IPS-NIHi11 (cell line): ENCODE results near the gene CAVIN1.
"Not testable (repeated sequence)": the region's sequence is repeated elsewhere in the genome, so short reads cannot be mapped to it uniquely, and the experiment has no call there.

ENCODE experiments used
- DNase-seq: peaks from one replicate; pipeline ENCODE4 v3.0.0; 2012; ENCODE audit warnings: mixed read lengths, low spot score

Gene CAVIN1

GRCh38 chr17:42405963-42406495, 17.0 kb downstream of the CAVIN1 start:
- DNase-seq: peak; percentile 78

DNA sequence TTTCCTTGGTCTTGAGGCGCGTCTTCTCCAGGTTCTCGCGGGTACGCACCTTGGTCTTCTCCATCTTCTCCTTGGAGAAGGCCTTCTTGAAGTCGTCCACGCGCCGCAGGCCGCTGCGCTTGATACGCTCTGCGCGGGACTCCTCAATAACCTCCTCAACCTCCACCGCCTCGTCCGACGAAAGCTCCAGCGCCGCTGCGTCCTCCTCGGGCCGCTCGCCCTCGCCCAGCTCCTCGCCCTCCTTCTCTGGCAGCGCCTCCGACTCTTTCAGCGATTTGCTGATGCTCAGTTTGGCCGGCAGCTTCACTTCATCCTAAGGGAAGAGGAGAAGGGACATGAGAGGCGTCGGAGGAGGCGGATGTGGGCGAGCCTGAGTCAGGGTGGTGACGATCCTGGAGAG, 18.0 kb downstream of the CAVIN1 start:
- no peak for DNase-seq

- no peak for DNase-seq
Measured at GRCh38 chr17:42404326-42405055, 18.6 kb downstream of the CAVIN1 start.

GRCh38 chr17:42403150-42403549, 19.9 kb downstream of the CAVIN1 start:
- DNase-seq: peak; percentile 41

DNA sequence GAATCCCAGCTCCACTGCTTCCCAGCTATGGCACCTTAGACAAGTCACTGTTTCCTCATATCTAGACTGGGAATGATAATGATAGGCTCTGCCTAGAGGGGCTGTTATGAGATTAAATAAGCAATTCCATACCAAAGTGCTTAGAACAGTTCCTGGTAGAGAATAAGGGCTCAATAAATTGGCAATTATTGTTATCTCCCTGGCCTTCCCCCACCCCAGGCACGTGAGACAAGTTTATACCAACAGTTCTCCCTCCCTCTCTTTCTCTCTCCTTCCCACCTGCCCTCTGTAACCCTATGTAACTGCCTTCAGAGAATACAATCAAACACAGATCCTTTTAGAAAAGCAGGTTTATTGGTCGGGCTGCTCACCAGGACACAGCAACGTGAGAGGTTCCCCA, 20.9 kb downstream of the CAVIN1 start:
- DNase-seq: no peak

DNA sequence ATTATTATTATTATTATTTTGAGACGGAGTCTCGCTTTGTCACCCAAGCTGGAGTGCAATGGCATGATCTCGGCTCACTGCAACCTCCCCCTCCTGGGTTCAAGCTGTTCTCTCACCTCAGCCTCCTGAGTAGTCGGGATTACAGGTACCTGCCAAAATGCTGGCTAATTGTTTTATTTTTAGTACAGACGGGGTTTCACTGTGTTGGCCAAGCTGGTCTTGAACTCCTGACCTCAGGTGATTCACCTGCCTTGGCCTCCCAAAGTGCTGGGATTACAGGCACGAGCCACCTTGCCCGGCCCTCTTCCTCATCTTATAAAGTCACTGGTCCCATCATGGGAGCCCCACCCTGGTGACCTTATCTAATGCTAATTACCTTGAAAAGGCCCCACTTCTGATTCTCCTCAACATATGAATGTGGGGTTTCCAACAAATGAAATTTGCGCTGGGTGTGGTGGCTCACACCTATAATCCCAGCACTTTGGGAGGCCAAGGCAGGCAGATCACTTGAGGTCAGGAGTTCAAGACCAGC, 22.1 kb downstream of the CAVIN1 start:
- not testable (repeated sequence) for DNase-seq

- no peak for DNase-seq
Measured at GRCh38 chr17:42399948-42400843, 22.9 kb downstream of the CAVIN1 start.

DNA sequence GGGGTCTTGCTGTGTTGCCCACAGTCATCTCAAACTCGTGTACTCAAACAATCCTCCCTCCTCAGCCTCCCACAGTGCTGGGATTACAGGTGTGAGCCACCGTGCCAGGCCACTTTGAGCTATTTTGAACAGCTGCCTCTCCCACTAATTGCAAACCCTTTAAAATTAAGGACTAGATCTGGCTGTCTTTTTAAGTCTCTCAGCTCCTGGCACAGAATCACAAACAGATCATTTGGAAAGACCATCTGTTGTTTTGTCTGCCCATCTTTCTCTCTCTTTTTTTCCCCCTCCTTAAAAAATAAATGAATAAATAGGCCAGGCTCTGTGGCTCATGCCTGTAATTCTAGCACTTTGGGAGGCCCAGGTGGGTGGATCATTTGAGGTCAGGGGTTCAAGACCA, 23.9 kb downstream of the CAVIN1 start:
- no peak for DNase-seq

GRCh38 chr17:42395601-42396000, 27.5 kb downstream of the CAVIN1 start:
- DNase-seq: not testable (repeated sequence)

DNA sequence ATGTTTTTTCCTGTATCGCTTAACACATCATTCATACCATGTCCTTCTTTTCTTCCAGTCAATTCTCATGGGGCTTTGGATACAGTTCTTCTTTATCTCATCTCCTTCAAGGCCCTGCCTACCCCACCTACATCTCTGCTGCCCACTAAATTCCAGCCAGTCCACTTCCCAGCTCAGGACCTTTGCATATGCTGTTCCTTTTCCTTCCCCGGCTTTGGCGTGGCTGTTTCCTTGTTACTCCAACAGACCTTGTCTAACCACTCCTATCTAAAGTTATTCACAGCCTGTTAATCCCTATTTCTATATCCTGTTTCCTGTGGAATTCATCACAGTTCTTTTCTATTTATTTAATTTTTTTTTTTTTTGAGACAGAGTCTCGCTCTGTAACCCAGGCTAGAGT, 28.2 kb downstream of the CAVIN1 start:
- no peak for DNase-seq

- DNase-seq: no peak
Measured at GRCh38 chr17:42392692-42393415, 30.2 kb downstream of the CAVIN1 start.

GRCh38 chr17:42391439-42391838, 31.6 kb downstream of the CAVIN1 start:
- not testable (repeated sequence) for DNase-seq

DNA sequence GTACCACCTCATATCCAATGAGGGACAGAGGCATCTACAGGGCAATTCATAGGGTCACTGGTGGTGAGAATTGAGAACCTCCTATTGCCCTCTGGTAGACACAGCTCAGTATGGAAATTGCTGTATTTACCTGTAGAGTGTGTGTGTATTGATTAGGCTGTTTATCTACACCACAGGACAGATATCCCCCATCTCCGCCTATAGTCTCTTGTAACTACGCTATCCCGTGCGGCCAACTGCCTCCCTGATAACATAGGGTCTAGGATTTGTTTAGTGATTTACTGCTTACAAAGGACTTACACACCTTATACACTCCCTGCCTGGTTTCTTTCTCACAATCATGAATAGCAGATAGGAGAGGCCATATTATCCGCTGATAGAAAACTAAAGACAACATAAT, 33.2 kb downstream of the CAVIN1 start:
- DNase-seq: no peak

DNA sequence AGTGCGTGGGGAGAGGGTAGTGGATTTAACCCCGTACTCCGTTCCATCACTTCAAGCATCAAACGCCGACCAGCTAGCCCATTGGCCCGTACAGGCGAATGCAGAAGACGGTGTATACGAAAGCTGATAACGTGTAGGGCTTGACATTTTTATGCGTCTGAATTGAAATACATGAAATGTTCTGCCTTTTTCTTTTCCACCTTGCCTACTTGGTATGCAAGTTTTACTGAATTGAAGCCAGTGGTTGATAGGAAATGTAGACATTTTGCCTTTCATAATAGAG, 34.0 kb downstream of the CAVIN1 start:
- no peak for DNase-seq

DNA sequence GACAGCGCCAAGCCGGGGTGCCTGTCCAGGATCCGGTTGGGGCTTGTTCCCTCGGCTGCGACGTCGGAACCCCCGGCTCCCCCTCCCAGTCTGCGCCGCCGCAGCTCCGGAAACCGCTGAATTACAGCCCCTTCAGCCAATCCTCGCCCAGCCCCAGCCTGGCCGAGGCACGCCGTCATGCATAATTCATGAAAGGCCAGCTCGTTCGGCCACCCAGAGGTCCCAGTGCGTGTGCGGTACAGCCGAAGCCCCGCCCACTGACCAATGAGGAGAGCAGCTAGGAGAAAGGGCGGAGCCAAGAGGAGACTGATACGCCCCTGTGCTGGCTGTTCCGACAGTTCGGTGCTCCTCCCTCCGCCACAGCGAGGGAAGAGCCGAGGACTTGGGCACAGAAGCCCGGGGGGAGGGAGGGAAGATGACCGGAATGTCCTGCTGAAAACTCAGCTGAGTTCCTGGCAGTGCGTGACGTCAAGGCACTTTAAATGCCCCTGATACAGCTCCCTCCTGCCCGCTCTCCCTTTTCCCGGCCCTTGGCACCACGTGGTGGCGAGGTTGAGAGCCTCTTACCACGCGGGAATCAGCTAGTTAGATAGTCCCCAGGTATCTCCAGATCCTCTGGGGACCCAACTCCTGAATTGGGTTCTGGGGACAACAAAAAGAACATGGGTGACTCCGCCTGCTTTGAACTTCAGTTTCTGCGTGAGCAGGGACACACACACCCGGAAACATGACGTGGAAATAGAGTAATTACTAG, 34.5 kb downstream of the CAVIN1 start, which contains the start of gene STAT3:
Gene STAT3 (minus strand): TSS at position 62 of the 754 bp plus-strand sequence. CDS start 39,926 bp downstream, outside the sequence.
- DNase-seq: peak; percentile 99

DNA sequence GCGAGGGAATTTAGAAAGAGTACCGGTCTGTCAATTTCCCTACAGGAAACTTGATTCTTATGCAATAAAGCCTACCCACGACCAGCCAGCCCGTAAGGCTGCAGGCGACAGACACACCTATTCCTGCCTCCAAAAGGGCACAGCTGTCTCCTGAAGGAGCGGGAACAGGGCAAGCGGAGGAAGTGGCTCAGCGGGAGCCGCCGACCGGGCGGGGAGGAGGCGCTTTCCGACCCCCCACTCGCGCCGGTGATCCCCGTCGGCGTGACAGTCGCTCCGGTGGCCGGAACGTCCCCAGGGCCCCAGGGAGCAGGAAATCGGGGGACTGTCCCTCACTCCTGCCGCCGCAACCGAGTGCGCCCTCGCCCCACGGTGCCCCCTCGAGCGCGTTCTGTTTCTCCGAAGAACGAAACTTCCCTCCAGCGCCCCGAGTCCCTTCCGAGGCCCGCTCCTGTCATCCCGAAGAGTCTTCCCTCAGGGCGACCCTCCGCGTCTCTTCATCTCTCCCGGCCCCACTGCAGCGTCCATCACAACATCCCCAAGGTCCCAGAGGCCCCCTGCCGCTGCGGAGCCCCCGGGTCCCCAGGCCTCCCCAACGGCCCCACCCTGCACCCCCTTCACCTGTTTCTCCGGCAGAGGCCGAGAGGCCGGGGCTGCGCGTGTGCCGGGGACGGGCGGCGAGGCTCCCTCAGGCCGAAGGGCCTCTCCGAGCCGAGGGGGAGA, 35.2 kb downstream of the CAVIN1 start:
- peak; percentile 75 for DNase-seq

DNA sequence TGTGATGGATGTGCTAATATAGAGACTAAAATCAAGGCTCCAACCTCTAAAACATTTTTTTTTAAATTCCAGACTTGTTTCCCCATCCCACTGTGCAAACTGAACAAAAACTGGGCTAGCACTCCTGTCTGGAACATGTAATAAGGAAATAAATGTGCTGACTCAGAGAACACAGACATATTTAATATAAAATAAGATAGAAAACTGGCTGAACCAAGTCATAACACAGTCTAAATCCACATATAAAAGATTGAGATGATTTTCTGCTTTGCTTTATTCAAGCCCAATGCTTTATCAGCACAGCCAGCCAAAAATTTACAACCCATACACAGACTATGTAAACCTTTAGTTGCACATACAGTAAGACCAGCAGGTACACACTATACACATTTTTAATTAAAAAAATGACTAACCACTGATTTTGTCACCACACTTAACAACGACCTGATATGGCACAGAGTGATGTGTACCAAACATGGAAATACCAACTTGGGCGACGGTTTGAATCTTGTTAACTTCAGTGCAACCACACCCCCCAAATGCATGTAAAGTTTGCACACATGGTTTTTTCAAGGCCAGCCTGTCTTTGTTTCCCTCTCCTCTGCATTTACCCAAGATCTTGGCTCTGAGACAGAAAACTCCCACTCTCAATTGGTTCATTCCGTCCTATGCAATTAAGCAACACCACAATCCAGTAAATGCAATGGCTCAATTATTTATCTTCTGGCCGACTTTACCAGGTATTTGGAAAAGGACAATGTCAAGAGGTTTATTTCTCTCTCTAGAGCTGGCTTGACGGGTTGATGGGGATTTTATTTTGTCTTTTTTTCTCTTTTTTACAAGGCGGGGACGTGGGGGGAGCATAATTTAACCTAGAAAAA, 36.0 kb downstream of the CAVIN1 start:
- DNase-seq: no peak

DNA sequence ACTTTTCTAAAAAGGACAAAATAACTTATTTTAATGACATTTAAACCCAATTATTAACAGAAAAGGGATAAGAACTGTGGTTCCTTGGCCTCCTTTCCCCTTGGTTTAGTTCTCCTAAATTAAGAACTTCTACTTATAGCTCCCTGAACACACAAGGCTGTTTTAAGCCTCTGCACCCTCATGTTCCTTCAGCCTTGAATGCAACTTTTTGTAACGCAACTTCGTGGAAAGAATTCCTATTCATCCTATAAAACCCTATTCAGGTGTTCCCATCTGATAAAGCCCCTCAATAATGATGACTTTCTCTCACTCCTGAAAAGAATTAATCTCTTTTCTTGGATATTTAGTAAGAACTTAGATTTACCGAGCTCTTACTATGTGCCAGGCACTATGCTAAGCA, 41.2 kb downstream of the CAVIN1 start:
- no peak for DNase-seq

- DNase-seq: no peak
Measured at GRCh38 chr17:42380935-42381334, 42.1 kb downstream of the CAVIN1 start.
